Testis (tissue), 2 donors: ENCODE results near the gene ZNF195.

Source experiments
- POLR2A ChIP-seq: fragments of 450-650 bp; IDR thresholded peaks from one replicate; pipeline ENCODE4 v1.6.1; 2017; ENCODE audit warnings: antibody characterized with exemption, mild to moderate bottlenecking, moderate library complexity
- TF ChIP-seq, protein P1 (sequence below), 3 experiments: fragments of 450-650 bp in 2 of 3; fragments of 200-600 bp in 1 of 3; sonication (generic) in 1 of 3; IDR thresholded peaks; one replicate each; pipeline ENCODE4 v1.5.1; 2016 to 2019; ENCODE audit warnings: antibody characterized with exemption in 3 of 3, mild to moderate bottlenecking in 2 of 3, moderate library complexity in 1 of 3

DNA sequence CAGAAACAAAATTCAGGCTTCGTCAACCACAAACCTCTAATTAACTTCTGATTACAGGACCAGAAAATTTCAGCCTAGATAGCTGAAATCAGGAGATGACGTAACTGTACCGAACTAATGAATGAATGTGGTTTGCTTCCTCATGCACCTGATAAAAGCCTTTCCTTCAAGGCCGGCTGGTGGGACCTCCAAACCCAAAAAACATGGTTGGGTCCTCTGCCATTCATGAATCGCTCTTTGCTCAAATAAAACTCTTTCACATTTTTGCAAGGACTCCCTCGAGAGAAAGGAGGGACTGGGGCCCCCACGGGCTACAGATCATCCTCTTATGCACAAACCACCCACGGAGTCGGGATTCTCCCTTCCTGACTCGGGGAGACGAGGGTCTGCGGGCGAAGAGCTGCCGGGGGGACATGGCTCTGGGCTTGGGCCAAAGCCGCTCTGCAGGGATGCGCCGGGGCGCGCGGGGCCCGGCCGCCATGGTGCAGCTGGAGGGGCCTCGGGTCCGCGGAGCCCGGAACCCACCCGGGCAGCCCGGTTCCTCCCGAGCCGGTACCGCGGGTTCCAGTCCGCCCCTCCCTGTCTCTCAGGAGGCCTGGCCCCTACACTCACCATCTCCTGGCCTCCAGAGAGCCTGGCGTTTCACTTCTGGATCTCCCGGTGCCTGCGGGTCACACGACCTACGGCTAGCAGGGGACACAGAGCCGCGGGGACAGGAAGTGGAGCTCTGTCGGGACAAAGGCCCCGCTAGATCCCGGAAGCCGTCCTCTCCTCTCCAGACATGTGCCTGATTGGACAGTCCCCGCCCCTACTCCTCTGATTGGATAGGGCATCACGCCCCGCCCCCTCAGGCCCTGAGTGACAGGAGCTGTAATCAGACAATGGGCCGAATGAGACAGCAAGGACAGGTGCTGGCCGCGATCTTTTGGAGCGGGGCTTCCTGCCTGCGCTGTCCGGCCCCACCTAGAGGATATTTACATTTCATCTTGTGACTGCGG lies at the start of gene ZNF195:
- TF ChIP-seq, protein P1, sequence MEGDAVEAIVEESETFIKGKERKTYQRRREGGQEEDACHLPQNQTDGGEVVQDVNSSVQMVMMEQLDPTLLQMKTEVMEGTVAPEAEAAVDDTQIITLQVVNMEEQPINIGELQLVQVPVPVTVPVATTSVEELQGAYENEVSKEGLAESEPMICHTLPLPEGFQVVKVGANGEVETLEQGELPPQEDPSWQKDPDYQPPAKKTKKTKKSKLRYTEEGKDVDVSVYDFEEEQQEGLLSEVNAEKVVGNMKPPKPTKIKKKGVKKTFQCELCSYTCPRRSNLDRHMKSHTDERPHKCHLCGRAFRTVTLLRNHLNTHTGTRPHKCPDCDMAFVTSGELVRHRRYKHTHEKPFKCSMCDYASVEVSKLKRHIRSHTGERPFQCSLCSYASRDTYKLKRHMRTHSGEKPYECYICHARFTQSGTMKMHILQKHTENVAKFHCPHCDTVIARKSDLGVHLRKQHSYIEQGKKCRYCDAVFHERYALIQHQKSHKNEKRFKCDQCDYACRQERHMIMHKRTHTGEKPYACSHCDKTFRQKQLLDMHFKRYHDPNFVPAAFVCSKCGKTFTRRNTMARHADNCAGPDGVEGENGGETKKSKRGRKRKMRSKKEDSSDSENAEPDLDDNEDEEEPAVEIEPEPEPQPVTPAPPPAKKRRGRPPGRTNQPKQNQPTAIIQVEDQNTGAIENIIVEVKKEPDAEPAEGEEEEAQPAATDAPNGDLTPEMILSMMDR (IDR thresholded peaks at IDR 0.05): no peak
- TF ChIP-seq POLR2A: no peak
